Activated T-helper 1 cell treated with anti-CD3 and anti-CD28 coated beads, Interleukin-12 subunit alpha, Interleukin-12 subunit beta, Interleukin-2, Interleukin-4 antibody, amounts not matched to agents 30 ng/mL and 10 ng/mL and 1 ng/mL, durations not matched to agents 14 hours and 24 hours and 36 hours (primary cell): Measurements from ENCODE around the gene SRP19. TPM values are rescaled to one million over a fixed set of nuclear protein-coding genes. Genes with fewer than 3 reads are reported as not detected.
"Not testable (repeated sequence)": the region's sequence is repeated elsewhere in the genome, so short reads cannot be mapped to it uniquely, and the experiment has no call there.

ENCODE experiments used
- DNase-seq: peaks from one replicate; pipeline ENCODE4 v3.0.0; 2021; ENCODE audit warnings: low spot score
- H3K27ac Mint-ChIP-seq: one replicate; pipeline ENCODE4 v1.8.0; 2021; ENCODE audit warnings: mild to moderate bottlenecking, mixed read lengths
- H3K27me3 Mint-ChIP-seq: one replicate; pipeline ENCODE4 v1.8.0; 2022; ENCODE audit warnings: mild to moderate bottlenecking, moderate library complexity, mixed read lengths; ENCODE audit not compliant: insufficient read depth
- H3K36me3 Mint-ChIP-seq: one replicate; pipeline ENCODE4 v1.8.0; 2021; ENCODE audit warnings: low read depth, mixed read lengths
- H3K4me1 Mint-ChIP-seq: one replicate; pipeline ENCODE4 v1.8.0; 2021; ENCODE audit warnings: low read depth, mixed read lengths
- H3K4me3 Mint-ChIP-seq: one replicate; pipeline ENCODE4 v1.8.0; 2021; ENCODE audit warnings: mild to moderate bottlenecking, moderate library complexity, mixed read lengths
- H3K9me3 Mint-ChIP-seq: one replicate; pipeline ENCODE4 v1.8.0; 2021; ENCODE audit warnings: mixed read lengths
- intact Hi-C: fragments of 100-400 bp; cut with micrococcal nuclease; formaldehyde crosslinking; loops from one replicate; pipeline ENCODE4 v1.15.1; 2024
- total RNA-seq: library from RNA; stranded (reverse); gene quantifications from 2 replicates; pipeline ENCODE4 v1.2.3, GENCODE V29; 2022

Gene SRP19
- total RNA-seq, 1 donor from 2014 or later: 72.0 TPM

- Mint-ChIP-seq H3K36me3 (peaks cover 4% of the 10 kb centered on the region), H3K4me3 (no peak overlapping the region), H3K27ac (no peak overlapping the region), H3K4me1 (peaks cover 5% of the 10 kb centered on the region), H3K9me3 (peaks cover 4% of the 10 kb centered on the region), H3K27me3 (peaks cover 25% of the 10 kb centered on the region)
- no peak for DNase-seq
- intact Hi-C loops: loop anchor here (2.0 to 10.0 kb wide), 3 partner anchors 158 to 755 kb away; no protein-coding TSS in a partner anchor
These were observed 11.2 kb upstream of the SRP19 start for GRCh38 chr5:112849912-112850311.

GRCh38 chr5:112854651-112855050 lies 6.4 kb upstream of the SRP19 start:
- H3K27ac Mint-ChIP-seq: no peak overlapping the region
- H3K9me3 Mint-ChIP-seq: peaks cover 9% of the 10 kb centered on the region
- no peak for DNase-seq
- intact Hi-C loops: loop anchor here (10.0 kb wide), 1 partner anchor 750 kb away; no protein-coding TSS in a partner anchor
- H3K4me3 Mint-ChIP-seq: no peak overlapping the region
- no peaks in the 10 kb centered on the region for H3K4me1 Mint-ChIP-seq
- H3K36me3 Mint-ChIP-seq: peaks cover 8% of the 10 kb centered on the region
- H3K27me3 Mint-ChIP-seq: peaks cover 49% of the 10 kb centered on the region

- intact Hi-C loops: loop anchor here (10.0 kb wide), 1 partner anchor 747 kb away; no protein-coding TSS in a partner anchor
These were observed 3.2 kb upstream of the SRP19 start for GRCh38 chr5:112857866-112858265.

GRCh38 chr5:112860571-112860928 lies 537 bp upstream of the SRP19 start:
- H3K4me3 Mint-ChIP-seq: peak overlapping the region; percentile 97
- intact Hi-C loops: loop anchor here (2.0 to 10.0 kb wide), 5 partner anchors 18 to 1766 kb away; partner anchors contain the start of genes WDR36 and YTHDC2
- peak overlapping the region; percentile 96 for H3K27ac Mint-ChIP-seq
- peaks cover 24% of the 10 kb centered on the region for H3K36me3 Mint-ChIP-seq
- not testable (repeated sequence) for DNase-seq, H3K9me3 Mint-ChIP-seq
- peaks cover 17% of the 10 kb centered on the region for H3K27me3 Mint-ChIP-seq
- H3K4me1 Mint-ChIP-seq: peaks cover 27% of the 10 kb centered on the region

More at GRCh38 chr5:112857866-112858265, 3.2 kb upstream of the SRP19 start:
- DNase-seq: no peak
- H3K9me3 Mint-ChIP-seq: peaks cover 9% of the 10 kb centered on the region
- peaks cover 18% of the 10 kb centered on the region for H3K36me3 Mint-ChIP-seq
- peaks cover 14% of the 10 kb centered on the region for H3K4me1 Mint-ChIP-seq
- peaks cover 39% of the 10 kb centered on the region for H3K27me3 Mint-ChIP-seq
- H3K4me3 Mint-ChIP-seq: no peak overlapping the region
- no peak overlapping the region for H3K27ac Mint-ChIP-seq

GRCh38 chr5:112861638-112861985 lies 525 bp downstream of the SRP19 start:
- Mint-ChIP-seq H3K27ac (peak overlapping the region; percentile 96), H3K9me3 (no peaks in the 10 kb centered on the region), H3K4me3 (peak overlapping the region; percentile 97), H3K4me1 (peaks cover 30% of the 10 kb centered on the region), H3K36me3 (peaks cover 25% of the 10 kb centered on the region), H3K27me3 (peaks cover 7% of the 10 kb centered on the region)
- no peak for DNase-seq
- intact Hi-C loops: loop anchor here (1.0 to 10.0 kb wide), 9 partner anchors 17 to 1767 kb away; partner anchors contain the start of genes DCP2, REEP5, WDR36 and YTHDC2

GRCh38 chr5:112862085-112862484 lies 998 bp downstream of the SRP19 start:
- peaks cover 30% of the 10 kb centered on the region for H3K36me3 Mint-ChIP-seq
- H3K4me3 Mint-ChIP-seq: peak overlapping the region; percentile 97
- intact Hi-C loops: loop anchor here (5.0 to 10.0 kb wide), 4 partner anchors 433 to 1767 kb away; partner anchors contain the start of genes WDR36 and YTHDC2
- H3K4me1 Mint-ChIP-seq: peaks cover 35% of the 10 kb centered on the region
- H3K9me3 Mint-ChIP-seq: no peaks in the 10 kb centered on the region
- peak overlapping the region; percentile 96 for H3K27ac Mint-ChIP-seq
- no peak for DNase-seq
- peaks cover 5% of the 10 kb centered on the region for H3K27me3 Mint-ChIP-seq

- H3K9me3 Mint-ChIP-seq: no peaks in the 10 kb centered on the region
- DNase-seq: no peak
- H3K4me1 Mint-ChIP-seq: peaks cover 42% of the 10 kb centered on the region
- no peak overlapping the region for H3K27ac Mint-ChIP-seq
- H3K27me3 Mint-ChIP-seq: no peaks in the 10 kb centered on the region
- H3K4me3 Mint-ChIP-seq: peak overlapping the region; percentile 97
- peaks cover 38% of the 10 kb centered on the region for H3K36me3 Mint-ChIP-seq
- intact Hi-C loops: loop anchor here (5.0 to 10.0 kb wide), 4 partner anchors 431 to 1769 kb away; partner anchors contain the start of genes WDR36 and YTHDC2
These were observed 2.5 kb downstream of the SRP19 start for GRCh38 chr5:112863549-112863948.

- intact Hi-C loops: loop anchor here (10.0 kb wide), 2 partner anchors 430 to 1770 kb away; partner anchors contain the start of gene WDR36
- no peak overlapping the region for H3K4me3 Mint-ChIP-seq
- H3K9me3 Mint-ChIP-seq: no peaks in the 10 kb centered on the region
- DNase-seq: no peak
- H3K4me1 Mint-ChIP-seq: peaks cover 58% of the 10 kb centered on the region
- peaks cover 49% of the 10 kb centered on the region for H3K36me3 Mint-ChIP-seq
- H3K27me3 Mint-ChIP-seq: no peaks in the 10 kb centered on the region
- H3K27ac Mint-ChIP-seq: no peak overlapping the region
These were observed 4.0 kb downstream of the SRP19 start for GRCh38 chr5:112865128-112865527.

GRCh38 chr5:112866739-112867138 lies 5.7 kb downstream of the SRP19 start:
- peak overlapping the region; percentile 24 for H3K4me3 Mint-ChIP-seq
- peak overlapping the region; percentile 2 for H3K27ac Mint-ChIP-seq
- no peaks in the 10 kb centered on the region for H3K27me3 Mint-ChIP-seq
- H3K9me3 Mint-ChIP-seq: no peaks in the 10 kb centered on the region
- H3K36me3 Mint-ChIP-seq: peaks cover 51% of the 10 kb centered on the region
- intact Hi-C loops: loop anchor here (10.0 kb wide), 2 partner anchors 428 to 1772 kb away; partner anchors contain the start of gene WDR36
- no peak for DNase-seq
- H3K4me1 Mint-ChIP-seq: peaks cover 57% of the 10 kb centered on the region

- Mint-ChIP-seq H3K36me3 (peaks cover 53% of the 10 kb centered on the region), H3K27me3 (no peaks in the 10 kb centered on the region), H3K9me3 (no peaks in the 10 kb centered on the region), H3K4me1 (peaks cover 55% of the 10 kb centered on the region), H3K4me3 (no peak overlapping the region), H3K27ac (peak overlapping the region; percentile 65)
- intact Hi-C loops: loop anchor here (10.0 kb wide), 2 partner anchors 427 to 1773 kb away; partner anchors contain the start of gene WDR36
- DNase-seq: no peak
These were observed 6.3 kb downstream of the SRP19 start for GRCh38 chr5:112867411-112867810.

GRCh38 chr5:112869948-112870347 lies 8.9 kb downstream of the SRP19 start:
- Mint-ChIP-seq H3K9me3 (no peaks in the 10 kb centered on the region), H3K36me3 (peaks cover 52% of the 10 kb centered on the region), H3K27ac (peak overlapping the region; percentile 21), H3K27me3 (no peaks in the 10 kb centered on the region), H3K4me1 (peaks cover 60% of the 10 kb centered on the region), H3K4me3 (no peak overlapping the region)
- intact Hi-C loops: loop anchor here (1.0 to 10.0 kb wide), 3 partner anchors 8 to 1775 kb away; partner anchors contain the start of gene WDR36
- peak; percentile 11 for DNase-seq

- DNase-seq: no peak
- H3K4me3 Mint-ChIP-seq: no peak overlapping the region
- no peaks in the 10 kb centered on the region for H3K27me3 Mint-ChIP-seq
- H3K27ac Mint-ChIP-seq: no peak overlapping the region
- H3K4me1 Mint-ChIP-seq: peaks cover 60% of the 10 kb centered on the region
- H3K36me3 Mint-ChIP-seq: peaks cover 53% of the 10 kb centered on the region
- intact Hi-C loops: loop anchor here (1.0 kb wide), 1 partner anchor 7 kb away; no protein-coding TSS in a partner anchor
- no peaks in the 10 kb centered on the region for H3K9me3 Mint-ChIP-seq
These were observed 9.9 kb downstream of the SRP19 start for GRCh38 chr5:112870966-112871365.

- Mint-ChIP-seq H3K4me3 (no peak overlapping the region), H3K9me3 (no peaks in the 10 kb centered on the region), H3K27me3 (no peaks in the 10 kb centered on the region), H3K27ac (no peak overlapping the region), H3K36me3 (peaks cover 43% of the 10 kb centered on the region), H3K4me1 (peaks cover 57% of the 10 kb centered on the region)
- intact Hi-C loops: no loop called here
- DNase-seq: no peak
These were observed 15.3 kb downstream of the SRP19 start for GRCh38 chr5:112876362-112876761.
